ENCODE measurements around the gene TFDP1. TPM values are rescaled to one million over a fixed set of nuclear protein-coding genes. Genes with fewer than 3 reads are reported as not detected.

Gene TFDP1
- total RNA-seq, 4 donors from 2014 or later = 55.7 to 82.1 (median 59.5) TPM

- H3K27ac ChIP-seq = no peak within 1 kb of the TSS
- peaks cover 0 to 8% (median 0%) of the 10 kb centered on the region in 3 donors for H3K9me3 ChIP-seq
- no peak within 1 kb of the TSS for H3K4me3 ChIP-seq
- H3K4me1 ChIP-seq = peaks cover 0 to 6% (median 0%) of the 10 kb centered on the region in 3 donors
- H3K27me3 ChIP-seq = peaks cover 0 to 10% (median 0%) of the 10 kb centered on the region in 4 donors
- WGBS, 2 donors = 85 to 89% methylated on average over 10 to 16 of the region's 47 CpGs
- no peak for DNase-seq
- intact Hi-C loops (cut with DNase I) = no loop called here
- H3K36me3 ChIP-seq = no peaks in the 10 kb centered on the region
- TF ChIP-seq CTCF (IDR thresholded peaks at IDR 0.05) = no peak
- no peak for TF ChIP-seq POLR2A (IDR thresholded peaks at IDR 0.05)
These were observed 73.5 kb downstream of the TFDP1 start, which contains the start of gene ATP4B for GRCh38 chr13:113657851-113658741. Gene ATP4B (minus strand): TSS chr13:113658198. CDS start chr13:113658144, 54 bp downstream.

GRCh38 chr13:113658836-113659235, 74.3 kb downstream of the TFDP1 start:
- H3K27me3 ChIP-seq = peaks cover 0 to 10% (median 0%) of the 10 kb centered on the region in 4 donors
- peaks cover 0 to 8% (median 0%) of the 10 kb centered on the region in 3 donors for H3K9me3 ChIP-seq
- intact Hi-C loops (cut with DNase I) = no loop called here
- DNase-seq = no peak
- peaks cover 0 to 6% (median 0%) of the 10 kb centered on the region in 3 donors for H3K4me1 ChIP-seq
- no peak overlapping the region for H3K4me3 ChIP-seq
- H3K27ac ChIP-seq = no peak overlapping the region
- TF ChIP-seq POLR2A (IDR thresholded peaks at IDR 0.05) (no peak), CTCF (IDR thresholded peaks at IDR 0.05) (no peak)
- no CpG with 5 or more reads among the region's 14 CpGs for WGBS, 2 donors
- no peaks in the 10 kb centered on the region for H3K36me3 ChIP-seq

- 88 to 91% methylated on average over 8 of the region's 8 CpGs for WGBS, 2 donors
- peaks cover 0 to 6% (median 0%) of the 10 kb centered on the region in 3 donors for H3K4me1 ChIP-seq
- peaks cover 0 to 8% (median 0%) of the 10 kb centered on the region in 3 donors for H3K9me3 ChIP-seq
- no peak overlapping the region for H3K4me3 ChIP-seq
- no peak overlapping the region for H3K27ac ChIP-seq
- no peak for DNase-seq
- no peaks in the 10 kb centered on the region for H3K36me3 ChIP-seq
- H3K27me3 ChIP-seq = peaks cover 0 to 10% (median 0%) of the 10 kb centered on the region in 4 donors
- intact Hi-C loops (cut with DNase I) = no loop called here
- TF ChIP-seq POLR2A (IDR thresholded peaks at IDR 0.05) (no peak), CTCF (IDR thresholded peaks at IDR 0.05) (no peak)
These were observed 74.8 kb downstream of the TFDP1 start for GRCh38 chr13:113659337-113659736.

GRCh38 chr13:113660066-113660465, 75.5 kb downstream of the TFDP1 start:
- Histone ChIP-seq H3K9me3 (peaks cover 0 to 8% (median 0%) of the 10 kb centered on the region in 3 donors), H3K36me3 (no peaks in the 10 kb centered on the region), H3K4me3 (no peak overlapping the region), H3K4me1 (peaks cover 0 to 6% (median 0%) of the 10 kb centered on the region in 3 donors), H3K27ac (no peak overlapping the region), H3K27me3 (peaks cover 0 to 15% (median 0%) of the 10 kb centered on the region in 4 donors)
- TF ChIP-seq CTCF (IDR thresholded peaks at IDR 0.05) = no peak
- TF ChIP-seq POLR2A (IDR thresholded peaks at IDR 0.05) = no peak
- intact Hi-C loops (cut with DNase I) = no loop called here
- DNase-seq = no peak
- 75 to 89% methylated on average over 2 to 3 of the region's 3 CpGs for WGBS, 2 donors

- Histone ChIP-seq H3K4me1 (peaks cover 0 to 6% (median 0%) of the 10 kb centered on the region in 3 donors), H3K4me3 (no peak overlapping the region), H3K36me3 (no peaks in the 10 kb centered on the region), H3K27ac (no peak overlapping the region), H3K9me3 (peaks cover 0 to 8% (median 0%) of the 10 kb centered on the region in 3 donors), H3K27me3 (peaks cover 0 to 21% (median 0%) of the 10 kb centered on the region in 4 donors)
- intact Hi-C loops (cut with DNase I) = no loop called here
- TF ChIP-seq POLR2A (IDR thresholded peaks at IDR 0.05) (no peak), CTCF (IDR thresholded peaks at IDR 0.05) (no peak)
- 80 to 91% methylated on average over 2 of the region's 2 CpGs for WGBS, 2 donors
- DNase-seq = no peak
These were observed 77.0 kb downstream of the TFDP1 start for GRCh38 chr13:113661509-113661908.
